WTC11 (cell line): ENCODE measurements around the gene TP53AIP1. TPM values are rescaled to one million over a fixed set of nuclear protein-coding genes. Genes with fewer than 3 reads are reported as not detected.

Experiments used
- ATAC-seq: fragments of 200-7000 bp; cut with Tn5 transposase; 2 replicates; pipeline ENCODE4 v1.10.0; 2021; ENCODE audit warnings: mild to moderate bottlenecking, moderate library complexity
- CTCF ChIA-PET: fragments of 300-600 bp; sonication (Branson Sonifier 250); formaldehyde crosslinking; loops from one replicate; lab custom pipeline; 2021; ENCODE audit warnings: antibody characterized with exemption; lab: Charles Lee
- POLR2A ChIA-PET: fragments of 350-600 bp; sonication (Branson Sonifier 250); formaldehyde crosslinking; loops from one replicate; lab custom pipeline; 2021; ENCODE audit warnings: antibody characterized with exemption; lab: Charles Lee
- DNase-seq: peaks from one replicate; pipeline ENCODE4 v3.0.0; 2021; ENCODE audit warnings: low spot score
- H3K27ac Mint-ChIP-seq: 2 replicates; pipeline ENCODE4 v1.8.0; 2021; ENCODE audit warnings: mixed read lengths
- H3K27me3 Mint-ChIP-seq: 2 replicates; pipeline ENCODE4 v1.8.0; 2021; ENCODE audit warnings: low read depth, mild to moderate bottlenecking, moderate library complexity, mixed read lengths
- H3K36me3 Mint-ChIP-seq: 2 replicates; pipeline ENCODE4 v1.8.0; 2021; ENCODE audit warnings: mixed read lengths
- H3K4me1 Mint-ChIP-seq: 2 replicates; pipeline ENCODE4 v1.8.0; 2022; ENCODE audit warnings: mixed read lengths
- H3K4me3 Mint-ChIP-seq: 2 replicates; pipeline ENCODE4 v1.8.0; 2021; ENCODE audit warnings: mild to moderate bottlenecking, moderate library complexity, mixed read lengths
- H3K9me3 Mint-ChIP-seq: 2 replicates; pipeline ENCODE4 v1.8.0; 2021; ENCODE audit warnings: mixed read lengths
- ETV6 ChIP-seq: sonication (generic); formaldehyde crosslinking; IDR thresholded peaks from 2 replicates; pipeline ENCODE4 v1.8.1; 2022; ENCODE audit warnings: mild to moderate bottlenecking, missing genetic modification reagents
- FOXJ3 ChIP-seq: sonication (generic); formaldehyde crosslinking; IDR thresholded peaks from 2 replicates; pipeline ENCODE4 v1.9.0; 2021; ENCODE audit warnings: missing genetic modification reagents, mild to moderate bottlenecking, borderline replicate concordance
- MAX ChIP-seq: sonication (generic); formaldehyde crosslinking; IDR thresholded peaks from 2 replicates; pipeline ENCODE4 v1.8.0; 2022; ENCODE audit warnings: mild to moderate bottlenecking, missing genetic modification reagents
- NFE2L1 ChIP-seq: sonication (generic); formaldehyde crosslinking; IDR thresholded peaks from 2 replicates; pipeline ENCODE4 v1.8.1; 2023; ENCODE audit warnings: missing genetic modification reagents
- NFYB ChIP-seq: sonication (generic); formaldehyde crosslinking; conservative IDR thresholded peaks from 2 replicates; pipeline ENCODE4 v1.8.0; 2022; ENCODE audit warnings: low read depth, missing genetic modification reagents
- NR1H2 ChIP-seq: sonication (generic); formaldehyde crosslinking; IDR thresholded peaks from 2 replicates; pipeline ENCODE4 v1.9.0; 2021; ENCODE audit warnings: mild to moderate bottlenecking, moderate library complexity, missing genetic modification reagents
- NR2C2 ChIP-seq: sonication (generic); formaldehyde crosslinking; IDR thresholded peaks from 2 replicates; pipeline ENCODE4 v1.8.0; 2022; ENCODE audit warnings: mild to moderate bottlenecking, missing genetic modification reagents
- STAT6 ChIP-seq: sonication (generic); formaldehyde crosslinking; conservative IDR thresholded peaks from 2 replicates; pipeline ENCODE4 v1.8.1; 2023; ENCODE audit warnings: mild to moderate bottlenecking, low read depth, missing genetic modification reagents, moderate library complexity
- ZNF425 ChIP-seq: fragments of 250-450 bp; sonication (Bioruptor Pico); conservative IDR thresholded peaks from 2 replicates; pipeline ENCODE4 v1.9.0; 2021; ENCODE audit warnings: mild to moderate bottlenecking
- ZNF532 ChIP-seq: fragments of 250-450 bp; sonication (Bioruptor Pico); IDR thresholded peaks from 2 replicates; pipeline ENCODE4 v1.9.0; 2021; ENCODE audit warnings: mild to moderate bottlenecking, borderline replicate concordance
- total RNA-seq: library from RNA; stranded (reverse); gene quantifications from 3 replicates; pipeline ENCODE4 v1.2.3, GENCODE V29; 2021
- TF ChIP-seq, protein P1 (sequence below): sonication (generic); formaldehyde crosslinking; IDR thresholded peaks from 2 replicates; pipeline ENCODE4 v1.8.1; 2023; ENCODE audit warnings: mild to moderate bottlenecking, missing genetic modification reagents, moderate library complexity
- TF ChIP-seq, protein P2 (sequence below): fragments of 250-450 bp; sonication (Bioruptor Pico); IDR thresholded peaks from 2 replicates; pipeline ENCODE4 v1.8.0; 2021; ENCODE audit warnings: mild to moderate bottlenecking
- TF ChIP-seq, protein P3 (sequence below): sonication (generic); formaldehyde crosslinking; IDR thresholded peaks from 2 replicates; pipeline ENCODE4 v1.8.1; 2022; ENCODE audit warnings: mild to moderate bottlenecking, missing genetic modification reagents, moderate library complexity, borderline replicate concordance

The TP53AIP1 gene
- total RNA-seq, 1 experiment from 2014 or later: 0.07 TPM

DNA sequence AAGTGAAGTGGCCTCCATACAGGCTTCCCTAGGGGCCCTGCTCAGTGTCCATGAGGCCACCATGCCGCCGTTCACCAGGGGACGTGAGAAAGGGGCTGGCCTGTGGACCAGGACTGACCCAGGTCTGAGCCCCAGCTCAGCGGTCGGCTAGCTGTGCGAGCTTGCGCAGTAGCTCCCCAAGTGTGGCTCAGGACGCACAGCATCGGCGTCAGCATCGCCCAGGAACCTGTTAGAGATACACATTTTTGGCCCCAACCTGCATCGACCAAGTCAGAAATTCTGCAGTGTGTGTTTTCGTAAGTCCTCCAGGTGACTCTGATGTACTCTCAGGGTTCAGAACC, 429 bp downstream of the TP53AIP1 start (continued):
- no peak for TF ChIP-seq ZNF532 (CRISPR knock-in tag)
- no peak for TF ChIP-seq NFE2L1
- no peak for TF ChIP-seq NR2C2
- TF ChIP-seq FOXJ3 (CRISPR knock-in tag): no peak
- TF ChIP-seq, protein P1, sequence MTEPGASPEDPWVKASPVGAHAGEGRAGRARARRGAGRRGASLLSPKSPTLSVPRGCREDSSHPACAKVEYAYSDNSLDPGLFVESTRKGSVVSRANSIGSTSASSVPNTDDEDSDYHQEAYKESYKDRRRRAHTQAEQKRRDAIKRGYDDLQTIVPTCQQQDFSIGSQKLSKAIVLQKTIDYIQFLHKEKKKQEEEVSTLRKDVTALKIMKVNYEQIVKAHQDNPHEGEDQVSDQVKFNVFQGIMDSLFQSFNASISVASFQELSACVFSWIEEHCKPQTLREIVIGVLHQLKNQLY (CRISPR knock-in tag): no peak
- TF ChIP-seq NR1H2 (CRISPR knock-in tag): no peak
- TF ChIP-seq STAT6 (CRISPR knock-in tag): no peak

- ChIA-PET POLR2A (no interaction called here), CTCF (interaction anchor here (0.8 to 2.1 kb wide), 5 partner anchors 15 to 57 kb away, joined by 3 to 10 read pairs (median 4); no protein-coding TSS in a partner anchor)
- Mint-ChIP-seq H3K36me3 (no peaks in the 10 kb centered on the region), H3K27me3 (peaks cover 41% of the 10 kb centered on the region), H3K4me1 (peaks cover 12% of the 10 kb centered on the region), H3K4me3 (no peak overlapping the region), H3K9me3 (no peaks in the 10 kb centered on the region), H3K27ac (no peak overlapping the region)
- DNase-seq (no peak), ATAC-seq (no peak)
- TF ChIP-seq, protein P2, sequence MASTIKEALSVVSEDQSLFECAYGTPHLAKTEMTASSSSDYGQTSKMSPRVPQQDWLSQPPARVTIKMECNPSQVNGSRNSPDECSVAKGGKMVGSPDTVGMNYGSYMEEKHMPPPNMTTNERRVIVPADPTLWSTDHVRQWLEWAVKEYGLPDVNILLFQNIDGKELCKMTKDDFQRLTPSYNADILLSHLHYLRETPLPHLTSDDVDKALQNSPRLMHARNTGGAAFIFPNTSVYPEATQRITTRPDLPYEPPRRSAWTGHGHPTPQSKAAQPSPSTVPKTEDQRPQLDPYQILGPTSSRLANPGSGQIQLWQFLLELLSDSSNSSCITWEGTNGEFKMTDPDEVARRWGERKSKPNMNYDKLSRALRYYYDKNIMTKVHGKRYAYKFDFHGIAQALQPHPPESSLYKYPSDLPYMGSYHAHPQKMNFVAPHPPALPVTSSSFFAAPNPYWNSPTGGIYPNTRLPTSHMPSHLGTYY (CRISPR knock-in tag): no peak
- TF ChIP-seq, protein P3, sequence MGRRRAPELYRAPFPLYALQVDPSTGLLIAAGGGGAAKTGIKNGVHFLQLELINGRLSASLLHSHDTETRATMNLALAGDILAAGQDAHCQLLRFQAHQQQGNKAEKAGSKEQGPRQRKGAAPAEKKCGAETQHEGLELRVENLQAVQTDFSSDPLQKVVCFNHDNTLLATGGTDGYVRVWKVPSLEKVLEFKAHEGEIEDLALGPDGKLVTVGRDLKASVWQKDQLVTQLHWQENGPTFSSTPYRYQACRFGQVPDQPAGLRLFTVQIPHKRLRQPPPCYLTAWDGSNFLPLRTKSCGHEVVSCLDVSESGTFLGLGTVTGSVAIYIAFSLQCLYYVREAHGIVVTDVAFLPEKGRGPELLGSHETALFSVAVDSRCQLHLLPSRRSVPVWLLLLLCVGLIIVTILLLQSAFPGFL (CRISPR knock-in tag): no peak
- TF ChIP-seq ETV6 (CRISPR knock-in tag) (no peak), ZNF425 (CRISPR knock-in tag) (no peak), MAX (no peak), NFYB (no peak)
- TF ChIP-seq, all 79 proteins: peak for 0
These were observed 949 bp downstream of the TP53AIP1 start for GRCh38 chr11:128941573-128942271.
